IPS-18a (cell line): Measurements from ENCODE around the gene PARP11.

Experiments used
- H3K27ac ChIP-seq: one replicate; pipeline ENCODE4 v1.5.1; 2013; ENCODE audit warnings: low read length
- H3K27me3 ChIP-seq: one replicate; pipeline ENCODE4 v1.6.1; 2013; ENCODE audit warnings: mild to moderate bottlenecking, low read length; ENCODE audit not compliant: control insufficient read depth, insufficient read depth
- H3K36me3 ChIP-seq: one replicate; pipeline ENCODE4 v1.6.1; 2013; ENCODE audit warnings: low read depth, low read length; ENCODE audit not compliant: control insufficient read depth
- H3K4me1 ChIP-seq: one replicate; pipeline ENCODE4 v1.6.1; 2013; ENCODE audit warnings: low read depth, low read length; ENCODE audit not compliant: control insufficient read depth
- H3K4me3 ChIP-seq: one replicate; pipeline ENCODE4 v1.5.1; 2013; ENCODE audit warnings: low read length
- H3K9ac ChIP-seq: one replicate; pipeline ENCODE4 v1.6.1; 2013; ENCODE audit warnings: mild to moderate bottlenecking, low read length, moderate library complexity
- H3K9me3 ChIP-seq: one replicate; pipeline ENCODE4 v1.6.1; 2013; ENCODE audit warnings: low read depth, low read length; ENCODE audit not compliant: control insufficient read depth

The PARP11 gene

GRCh38 chr12:3901116-3901515 lies 27.9 kb upstream of the PARP11 start:
- Histone ChIP-seq H3K4me3 (no peak overlapping the region), H3K9me3 (no peaks in the 10 kb centered on the region), H3K9ac (no peak overlapping the region), H3K4me1 (peaks cover 4% of the 10 kb centered on the region), H3K36me3 (no peaks in the 10 kb centered on the region), H3K27ac (no peak overlapping the region), H3K27me3 (no peaks in the 10 kb centered on the region)

GRCh38 chr12:3898756-3899155 lies 25.6 kb upstream of the PARP11 start:
- Histone ChIP-seq H3K4me3 (no peak overlapping the region), H3K27me3 (no peaks in the 10 kb centered on the region), H3K36me3 (no peaks in the 10 kb centered on the region), H3K9me3 (no peaks in the 10 kb centered on the region), H3K27ac (no peak overlapping the region), H3K9ac (no peak overlapping the region), H3K4me1 (peaks cover 4% of the 10 kb centered on the region)

- H3K4me3 ChIP-seq = no peak overlapping the region
- H3K9ac ChIP-seq = no peak overlapping the region
- H3K4me1 ChIP-seq = peaks cover 4% of the 10 kb centered on the region
- H3K36me3 ChIP-seq = no peaks in the 10 kb centered on the region
- no peaks in the 10 kb centered on the region for H3K27me3 ChIP-seq
- no peaks in the 10 kb centered on the region for H3K9me3 ChIP-seq
- no peak overlapping the region for H3K27ac ChIP-seq
Observed at GRCh38 chr12:3897371-3897971, 24.3 kb upstream of the PARP11 start.

GRCh38 chr12:3896801-3897351 lies 23.7 kb upstream of the PARP11 start:
- H3K36me3 ChIP-seq = no peaks in the 10 kb centered on the region
- H3K4me1 ChIP-seq = peaks cover 4% of the 10 kb centered on the region
- H3K9ac ChIP-seq = no peak overlapping the region
- no peaks in the 10 kb centered on the region for H3K27me3 ChIP-seq
- H3K9me3 ChIP-seq = no peaks in the 10 kb centered on the region
- H3K4me3 ChIP-seq = no peak overlapping the region
- no peak overlapping the region for H3K27ac ChIP-seq

GRCh38 chr12:3896356-3896755 lies 23.2 kb upstream of the PARP11 start:
- Histone ChIP-seq H3K36me3 (no peaks in the 10 kb centered on the region), H3K9ac (no peak overlapping the region), H3K27me3 (no peaks in the 10 kb centered on the region), H3K4me1 (peaks cover 4% of the 10 kb centered on the region), H3K4me3 (no peak overlapping the region), H3K9me3 (no peaks in the 10 kb centered on the region), H3K27ac (no peak overlapping the region)

- Histone ChIP-seq H3K36me3 (no peaks in the 10 kb centered on the region), H3K4me1 (peaks cover 4% of the 10 kb centered on the region), H3K9me3 (no peaks in the 10 kb centered on the region), H3K27ac (no peak overlapping the region), H3K9ac (no peak overlapping the region), H3K4me3 (no peak overlapping the region), H3K27me3 (no peaks in the 10 kb centered on the region)
Observed at GRCh38 chr12:3892631-3893030, 19.4 kb upstream of the PARP11 start.

- Histone ChIP-seq H3K27me3 (no peaks in the 10 kb centered on the region), H3K4me1 (no peaks in the 10 kb centered on the region), H3K9me3 (no peaks in the 10 kb centered on the region), H3K4me3 (no peak overlapping the region), H3K9ac (no peak overlapping the region), H3K36me3 (no peaks in the 10 kb centered on the region), H3K27ac (no peak overlapping the region)
Observed at GRCh38 chr12:3891201-3891600, 18.0 kb upstream of the PARP11 start.

GRCh38 chr12:3888659-3889058 lies 15.5 kb upstream of the PARP11 start:
- no peak overlapping the region for H3K9ac ChIP-seq
- no peaks in the 10 kb centered on the region for H3K9me3 ChIP-seq
- H3K4me1 ChIP-seq = peaks cover 5% of the 10 kb centered on the region
- no peaks in the 10 kb centered on the region for H3K36me3 ChIP-seq
- no peak overlapping the region for H3K4me3 ChIP-seq
- no peaks in the 10 kb centered on the region for H3K27me3 ChIP-seq
- H3K27ac ChIP-seq = no peak overlapping the region

- peaks cover 5% of the 10 kb centered on the region for H3K4me1 ChIP-seq
- H3K4me3 ChIP-seq = no peak overlapping the region
- H3K27me3 ChIP-seq = no peaks in the 10 kb centered on the region
- H3K9me3 ChIP-seq = no peaks in the 10 kb centered on the region
- H3K9ac ChIP-seq = no peak overlapping the region
- no peak overlapping the region for H3K27ac ChIP-seq
- no peaks in the 10 kb centered on the region for H3K36me3 ChIP-seq
Observed at GRCh38 chr12:3885277-3886094, 12.3 kb upstream of the PARP11 start.

GRCh38 chr12:3884671-3885070 lies 11.5 kb upstream of the PARP11 start:
- H3K9ac ChIP-seq = no peak overlapping the region
- H3K4me3 ChIP-seq = no peak overlapping the region
- H3K36me3 ChIP-seq = no peaks in the 10 kb centered on the region
- no peak overlapping the region for H3K27ac ChIP-seq
- no peaks in the 10 kb centered on the region for H3K9me3 ChIP-seq
- peaks cover 5% of the 10 kb centered on the region for H3K4me1 ChIP-seq
- H3K27me3 ChIP-seq = no peaks in the 10 kb centered on the region

- Histone ChIP-seq H3K4me3 (no peak overlapping the region), H3K36me3 (no peaks in the 10 kb centered on the region), H3K4me1 (peaks cover 5% of the 10 kb centered on the region), H3K27me3 (no peaks in the 10 kb centered on the region), H3K27ac (no peak overlapping the region), H3K9ac (no peak overlapping the region), H3K9me3 (no peaks in the 10 kb centered on the region)
Observed at GRCh38 chr12:3882896-3883564, 9.8 kb upstream of the PARP11 start.
